Epithelial cell of prostate (primary cell): ENCODE measurements around the gene PERP.

ENCODE experiments used
- DNase-seq: peaks from one replicate; pipeline ENCODE4 v3.0.0-alpha.2; 2011; ENCODE audit warnings: low read depth, low spot score
- H3K27ac ChIP-seq: fragments of 450-650 bp; 2 replicates; pipeline ENCODE4 v1.5.1; 2017; ENCODE audit warnings: mild to moderate bottlenecking

PERP gene

DNA sequence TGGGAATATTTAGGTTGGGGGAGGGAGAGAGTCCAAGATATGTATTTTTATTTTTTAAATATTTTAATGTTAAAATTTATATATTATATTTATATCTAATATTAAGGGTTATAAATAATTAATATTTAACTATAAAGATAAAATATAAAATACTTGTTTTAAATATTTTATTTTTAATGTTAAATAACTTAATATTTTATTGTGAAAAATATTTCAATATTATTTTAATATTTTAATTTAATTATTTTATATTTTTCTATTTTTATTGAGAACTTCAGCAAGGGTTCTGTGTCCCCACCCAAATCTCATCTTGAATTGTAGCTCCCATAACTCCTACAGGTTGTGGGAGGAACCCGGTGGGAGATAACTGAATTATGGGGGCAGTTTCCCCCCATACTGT is 34.0 kb downstream of the PERP start:
- DNase-seq: no peak
- no peak overlapping the region for H3K27ac ChIP-seq

DNA sequence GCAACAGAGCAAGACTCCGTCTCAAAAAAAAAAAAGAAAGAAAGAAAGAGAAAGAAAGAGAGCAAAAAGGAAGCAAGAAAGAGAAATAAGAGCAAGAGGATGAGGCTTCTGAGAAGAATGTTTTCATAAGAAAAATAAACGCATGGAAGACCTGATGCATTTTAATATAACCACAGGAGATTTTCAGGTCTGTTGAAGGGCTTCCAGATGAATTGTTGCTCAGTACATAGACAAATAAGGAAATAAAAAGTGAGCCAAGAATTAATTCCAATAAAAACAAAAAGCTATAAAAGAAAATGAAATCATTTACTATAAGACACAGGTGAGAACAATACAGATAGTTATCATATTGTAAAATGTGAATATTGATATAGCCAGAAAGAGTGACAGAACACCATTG is 43.5 kb downstream of the PERP start:
- DNase-seq: no peak
- no peak overlapping the region for H3K27ac ChIP-seq

DNA sequence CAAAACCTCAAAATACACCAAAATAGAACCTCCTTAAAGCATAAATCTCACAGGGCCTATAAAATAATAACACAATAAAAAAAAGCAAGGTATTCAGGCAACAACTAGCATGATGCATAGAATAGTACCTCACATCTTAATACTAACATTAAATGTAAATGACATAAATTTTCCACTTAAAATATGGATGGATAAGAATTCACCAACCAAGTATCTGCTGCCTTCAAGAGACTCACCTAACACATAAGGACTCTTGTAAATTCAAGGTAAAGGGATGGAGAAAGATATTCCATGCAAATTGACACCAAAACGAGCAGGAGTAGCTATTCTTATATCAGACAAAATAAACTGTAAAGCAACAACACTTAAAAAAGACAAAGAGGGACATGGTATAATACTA is 52.2 kb downstream of the PERP start:
- DNase-seq: no peak
- no peak overlapping the region for H3K27ac ChIP-seq

DNA sequence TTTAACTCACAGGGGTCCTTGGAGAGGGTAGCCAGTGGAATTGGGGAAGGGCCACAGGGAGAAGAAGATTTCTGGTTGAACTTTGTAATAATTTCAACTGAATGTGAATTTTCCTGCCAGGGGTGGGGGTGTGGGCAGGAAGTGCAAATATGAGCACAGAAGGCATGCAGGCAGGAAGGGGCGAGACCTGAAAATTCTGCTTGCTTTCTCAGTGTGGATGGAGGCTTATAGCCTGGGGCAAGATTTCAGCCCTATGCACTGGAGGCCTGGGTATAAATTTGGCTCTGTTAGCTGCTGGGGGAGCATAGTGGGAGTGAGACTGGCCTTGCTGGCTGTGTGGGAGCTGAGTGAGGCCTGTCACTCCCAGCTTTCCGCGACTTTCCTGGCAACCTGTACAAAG is 54.4 kb downstream of the PERP start:
- H3K27ac ChIP-seq: peak overlapping the region; percentile 9
- DNase-seq: no peak

DNA sequence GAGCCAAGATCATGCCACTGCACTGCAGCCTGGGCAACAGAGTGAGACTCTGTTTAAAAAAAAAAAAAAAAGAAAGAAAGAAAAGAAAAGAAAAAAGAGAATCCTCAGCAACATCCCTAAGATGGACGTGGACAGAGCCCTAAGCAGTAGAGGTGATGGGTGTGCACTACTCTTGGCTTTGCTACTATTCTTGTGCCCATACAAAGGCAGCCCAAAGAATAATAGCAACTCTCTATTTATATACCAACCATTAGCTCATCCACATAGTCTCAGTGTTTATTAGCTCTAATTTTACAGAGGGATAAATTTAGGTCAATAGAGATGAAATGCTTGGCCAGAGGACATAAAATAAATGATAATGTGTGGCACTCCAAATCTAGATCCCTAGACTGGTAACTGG is 62.2 kb downstream of the PERP start:
- no peak for DNase-seq
- H3K27ac ChIP-seq: peak overlapping the region; percentile 74

GRCh38 chr6:138044458-138044857 is 62.8 kb downstream of the PERP start:
- peak; percentile 89 for DNase-seq
- H3K27ac ChIP-seq: peak overlapping the region; percentile 74
